ENCODE results near the gene PDHX. TPM values are rescaled to one million over a fixed set of nuclear protein-coding genes. Genes with fewer than 3 reads are reported as not detected.

PDHX gene
- polyA plus RNA-seq, 3 donors, result 9.3 to 19.5 (median 17.5) TPM

GRCh38 chr11:34886609-34887008, 29.8 kb upstream of the PDHX start:
- no peaks in the 10 kb centered on the region for H3K4me1 Mint-ChIP-seq
- no peak overlapping the region for H2AFZ ChIP-seq (ENCODE audit: insufficient read depth, low read depth, low read length, poor library complexity, severe bottlenecking)
- H3K4me3 Mint-ChIP-seq, result no peak overlapping the region
- H3K9ac ChIP-seq (ENCODE audit: insufficient read depth, low read length, poor library complexity, severe bottlenecking), result no peak overlapping the region
- no peaks in the 10 kb centered on the region for H3K4me1 ChIP-seq (ENCODE audit: control insufficient read depth in 1 of 2, insufficient read depth in 2 of 2, low read length in 2 of 2)
- H3K79me2 ChIP-seq (ENCODE audit: insufficient read depth, low read length), result no peaks in the 10 kb centered on the region
- TF ChIP-seq, protein P1, sequence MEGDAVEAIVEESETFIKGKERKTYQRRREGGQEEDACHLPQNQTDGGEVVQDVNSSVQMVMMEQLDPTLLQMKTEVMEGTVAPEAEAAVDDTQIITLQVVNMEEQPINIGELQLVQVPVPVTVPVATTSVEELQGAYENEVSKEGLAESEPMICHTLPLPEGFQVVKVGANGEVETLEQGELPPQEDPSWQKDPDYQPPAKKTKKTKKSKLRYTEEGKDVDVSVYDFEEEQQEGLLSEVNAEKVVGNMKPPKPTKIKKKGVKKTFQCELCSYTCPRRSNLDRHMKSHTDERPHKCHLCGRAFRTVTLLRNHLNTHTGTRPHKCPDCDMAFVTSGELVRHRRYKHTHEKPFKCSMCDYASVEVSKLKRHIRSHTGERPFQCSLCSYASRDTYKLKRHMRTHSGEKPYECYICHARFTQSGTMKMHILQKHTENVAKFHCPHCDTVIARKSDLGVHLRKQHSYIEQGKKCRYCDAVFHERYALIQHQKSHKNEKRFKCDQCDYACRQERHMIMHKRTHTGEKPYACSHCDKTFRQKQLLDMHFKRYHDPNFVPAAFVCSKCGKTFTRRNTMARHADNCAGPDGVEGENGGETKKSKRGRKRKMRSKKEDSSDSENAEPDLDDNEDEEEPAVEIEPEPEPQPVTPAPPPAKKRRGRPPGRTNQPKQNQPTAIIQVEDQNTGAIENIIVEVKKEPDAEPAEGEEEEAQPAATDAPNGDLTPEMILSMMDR (IDR thresholded peaks at IDR 0.05), result no peak
- H3K27ac Mint-ChIP-seq, result no peak overlapping the region
- H3K27me3 Mint-ChIP-seq (ENCODE audit: low read depth in 3 of 3), result no peaks in the 10 kb centered on the region
- no peak for DNase-seq
- H3K4me2 ChIP-seq (replicated peaks; ENCODE audit: extremely low read depth, low read length, poor library complexity, severe bottlenecking), result no peak overlapping the region
- no peaks in the 10 kb centered on the region for H4K20me1 ChIP-seq (ENCODE audit: insufficient read depth, low read length)
- no peaks in the 10 kb centered on the region for H3K9me3 ChIP-seq (replicated peaks in 1 of 2; ENCODE audit: control insufficient read depth in 1 of 2, insufficient read depth in 1 of 2, low read length in 2 of 2)
- H3K4me3 ChIP-seq (replicated peaks in 1 of 3; ENCODE audit: low read depth in 2 of 3, low read length in 3 of 3), result no peak overlapping the region
- H3K27ac ChIP-seq (ENCODE audit: low read depth in 1 of 2, low read length in 2 of 2), result no peak overlapping the region
- 100% methylated on average over 1 of the region's 2 CpGs for WGBS (ENCODE audit: insufficient coverage)
- peaks cover 15 to 60% of the 10 kb centered on the region in 2 donors for H3K36me3 ChIP-seq (replicated peaks in 1 of 2; ENCODE audit: control insufficient read depth in 1 of 2, insufficient read depth in 2 of 2, low read length in 2 of 2)
- no peaks in the 10 kb centered on the region for H3K9me3 Mint-ChIP-seq
- intact Hi-C loops (cut with micrococcal nuclease), result no loop called here
- peaks cover 44 to 48% of the 10 kb centered on the region in 2 donors for H3K36me3 Mint-ChIP-seq
- no peaks in the 10 kb centered on the region for H3K27me3 ChIP-seq (ENCODE audit: control insufficient read depth in 2 of 2, insufficient read depth in 2 of 2, low read length in 2 of 2)

DNA sequence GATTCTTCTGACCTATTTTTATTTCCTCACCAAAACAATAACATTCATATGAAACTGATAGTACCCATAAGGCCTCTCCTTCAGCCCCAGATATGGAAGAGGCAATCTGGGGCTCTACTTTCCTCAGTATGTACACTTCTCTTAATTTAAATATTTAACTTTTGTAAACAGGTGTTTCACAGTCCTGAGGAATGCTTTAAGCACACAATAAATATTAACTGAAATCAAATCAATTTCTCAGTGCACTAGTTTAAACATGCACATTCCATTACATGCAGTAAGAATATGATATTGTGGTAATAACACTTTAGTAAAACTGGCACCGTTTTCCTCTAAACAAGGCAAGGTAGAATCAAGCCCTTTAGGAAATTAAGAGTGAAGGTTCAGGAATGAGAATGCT, 29.2 kb upstream of the PDHX start:
- Histone ChIP-seq H3K4me3 (replicated peaks in 1 of 3; ENCODE audit: low read depth in 2 of 3, low read length in 3 of 3) (no peak overlapping the region), H3K9me3 (replicated peaks in 1 of 2; ENCODE audit: control insufficient read depth in 1 of 2, insufficient read depth in 1 of 2, low read length in 2 of 2) (no peaks in the 10 kb centered on the region), H3K4me2 (replicated peaks; ENCODE audit: extremely low read depth, low read length, poor library complexity, severe bottlenecking) (no peak overlapping the region), H3K27me3 (ENCODE audit: control insufficient read depth in 2 of 2, insufficient read depth in 2 of 2, low read length in 2 of 2) (no peaks in the 10 kb centered on the region), H3K36me3 (replicated peaks in 1 of 2; ENCODE audit: control insufficient read depth in 1 of 2, insufficient read depth in 2 of 2, low read length in 2 of 2) (peaks cover 15 to 58% of the 10 kb centered on the region in 2 donors), H3K79me2 (ENCODE audit: insufficient read depth, low read length) (no peaks in the 10 kb centered on the region), H3K27ac (ENCODE audit: low read depth in 1 of 2, low read length in 2 of 2) (no peak overlapping the region), H4K20me1 (ENCODE audit: insufficient read depth, low read length) (no peaks in the 10 kb centered on the region), H2AFZ (ENCODE audit: insufficient read depth, low read depth, low read length, poor library complexity, severe bottlenecking) (no peak overlapping the region), H3K4me1 (ENCODE audit: control insufficient read depth in 1 of 2, insufficient read depth in 2 of 2, low read length in 2 of 2) (no peaks in the 10 kb centered on the region), H3K9ac (ENCODE audit: insufficient read depth, low read length, poor library complexity, severe bottlenecking) (no peak overlapping the region)
- Mint-ChIP-seq H3K27ac (no peak overlapping the region), H3K36me3 (peaks cover 39 to 42% of the 10 kb centered on the region in 2 donors), H3K9me3 (no peaks in the 10 kb centered on the region), H3K4me3 (no peak overlapping the region), H3K4me1 (no peaks in the 10 kb centered on the region), H3K27me3 (ENCODE audit: low read depth in 3 of 3) (no peaks in the 10 kb centered on the region)
- WGBS (ENCODE audit: insufficient coverage), result no CpG with 5 or more reads among the region's 1 CpG
- intact Hi-C loops (cut with micrococcal nuclease), result no loop called here
- TF ChIP-seq, protein P1 (IDR thresholded peaks at IDR 0.05), result no peak
- no peak for DNase-seq
